ENCODE measurements around the gene EPS15. TPM values are rescaled to one million over a fixed set of nuclear protein-coding genes. Genes with fewer than 3 reads are reported as not detected.

Gene EPS15
- 76.5 and 86.1 TPM in 2 replicates for total RNA-seq (2014; rRNA removed; shearing (Covaris generic))
- polyA plus RNA-seq (2016; fragmentation: Nextera tagmentation; extraction: Ambion mirVana) = 24.9 and 31.0 TPM in 2 replicates
- long read RNA-seq, full-length matches to known transcripts = 1 of 4 reads
- long read RNA-seq, partial matches to known transcripts = 2 of 4 reads
- long read RNA-seq, other reads (novel, unspliced or antisense) = 1 of 4 reads

GRCh38 chr1:51519048-51519864 is at the start of gene EPS15:
TSS of gene EPS15 (minus strand) at chr1:51519266. CDS start at chr1:51519231, 35 bp downstream.
- H3K36me3 ChIP-seq (ENCODE audit: insufficient read depth) = no peaks in the 10 kb centered on the region
- H2AFZ ChIP-seq = 0 out of 2 replicates have a peak within 1 kb of the TSS, but pooled peaks have one; percentile 75
- peaks cover 11% of the 10 kb centered on the region for H3K4me1 ChIP-seq (ENCODE audit: insufficient read depth)
- H3K27me3 ChIP-seq (ENCODE audit: insufficient read depth) = no peaks in the 10 kb centered on the region
- H3K27ac ChIP-seq (ENCODE audit: low read depth) = peak within 1 kb of the TSS; percentile 86
- H3F3A ChIP-seq (replicated peaks; ENCODE audit: low read depth) = no peaks in the 10 kb centered on the region
- H3K9me2 ChIP-seq (ENCODE audit: insufficient read depth) = no peaks in the 10 kb centered on the region
- peaks cover 17% of the 10 kb centered on the region for H3K4me1 Mint-ChIP-seq
- H3K36me3 Mint-ChIP-seq (ENCODE audit: low read depth) = no peaks in the 10 kb centered on the region; the same call in 2 of the 3 replicates
- TF ChIP-seq CTCF (conservative IDR thresholded peaks at IDR 0.05; ENCODE audit: low read depth in 2 of 2) (no peak), ZNF114 (CRISPR knock-in tag; IDR thresholded peaks at IDR 0.05) (no peak), POLR2AphosphoS5 (IDR thresholded peaks at IDR 0.05; ENCODE audit: low read depth) (peak; percentile 69), CREB1 (CRISPR knock-in tag; IDR thresholded peaks at IDR 0.05; ENCODE audit: low read depth) (no peak)
- peak within 1 kb of the TSS; percentile 90 for H3K4me3 Mint-ChIP-seq
- peaks cover 35% of the 10 kb centered on the region for H3K79me2 ChIP-seq (replicated peaks; ENCODE audit: insufficient read depth)
- H3K27me3 Mint-ChIP-seq (ENCODE audit: insufficient read depth, low read depth, poor library complexity) = peaks cover 4% of the 10 kb centered on the region
- peak within 1 kb of the TSS; percentile 90 for H3K4me2 ChIP-seq
- peak within 1 kb of the TSS; percentile 85 for H3K4me3 ChIP-seq
- H3K27ac Mint-ChIP-seq = peak within 1 kb of the TSS; percentile 92
- H4K20me1 ChIP-seq (replicated peaks; ENCODE audit: insufficient read depth) = no peaks in the 10 kb centered on the region
- ATAC-seq (peak; percentile 79), DNase-seq (ENCODE audit: low spot score) (peak; percentile 92)
- no peaks in the 10 kb centered on the region for H3K9me3 Mint-ChIP-seq

- no peaks in the 10 kb centered on the region for H3F3A ChIP-seq (replicated peaks; ENCODE audit: low read depth)
- no peaks in the 10 kb centered on the region for H3K9me3 Mint-ChIP-seq
- H3K4me3 ChIP-seq = no peak overlapping the region
- H3K27ac ChIP-seq (ENCODE audit: low read depth) = no peak overlapping the region
- H3K4me1 ChIP-seq (ENCODE audit: insufficient read depth) = peaks cover 13% of the 10 kb centered on the region
- no peaks in the 10 kb centered on the region for H3K27me3 Mint-ChIP-seq (ENCODE audit: insufficient read depth, low read depth, poor library complexity)
- no peaks in the 10 kb centered on the region for H3K36me3 Mint-ChIP-seq (ENCODE audit: low read depth)
- no peak for ATAC-seq
- H3K9me2 ChIP-seq (ENCODE audit: insufficient read depth) = no peaks in the 10 kb centered on the region
- H3K4me3 Mint-ChIP-seq = no peak overlapping the region
- H3K27me3 ChIP-seq (ENCODE audit: insufficient read depth) = no peaks in the 10 kb centered on the region
- no peaks in the 10 kb centered on the region for H3K79me2 ChIP-seq (replicated peaks; ENCODE audit: insufficient read depth)
- H2AFZ ChIP-seq = peak overlapping the region; percentile 87; the same call in 1 of the 2 replicates
- H3K4me1 Mint-ChIP-seq = peaks cover 17% of the 10 kb centered on the region
- no peaks in the 10 kb centered on the region for H3K36me3 ChIP-seq (ENCODE audit: insufficient read depth)
- no peaks in the 10 kb centered on the region for H4K20me1 ChIP-seq (replicated peaks; ENCODE audit: insufficient read depth)
- H3K4me2 ChIP-seq = no peak overlapping the region
- DNase-seq (ENCODE audit: low spot score) = no peak
- no peak overlapping the region for H3K27ac Mint-ChIP-seq
- TF ChIP-seq CTCF (conservative IDR thresholded peaks at IDR 0.05; ENCODE audit: low read depth in 2 of 2) (no peak), ZNF114 (CRISPR knock-in tag; IDR thresholded peaks at IDR 0.05) (no peak), NANOG (IDR thresholded peaks at IDR 0.05; ENCODE audit: borderline replicate concordance) (no peak), STAT1 (IDR thresholded peaks at IDR 0.05; ENCODE audit: unreplicated experiment) (no peak), CREB1 (CRISPR knock-in tag; IDR thresholded peaks at IDR 0.05; ENCODE audit: low read depth) (no peak), ZNF331 (CRISPR knock-in tag; IDR thresholded peaks at IDR 0.05; ENCODE audit: low read depth) (no peak), POLR2AphosphoS5 (IDR thresholded peaks at IDR 0.05; ENCODE audit: low read depth) (no peak), EZH2 (IDR thresholded peaks at IDR 0.05; ENCODE audit: low read depth, unreplicated experiment) (no peak), REST (IDR thresholded peaks at IDR 0.05; ENCODE audit: unreplicated experiment) (no peak), JUNB (IDR thresholded peaks at IDR 0.05; ENCODE audit: unreplicated experiment) (no peak), ETS1 (IDR thresholded peaks at IDR 0.05) (no peak)
Measured at GRCh38 chr1:51568231-51568935, 49.3 kb upstream of the EPS15 start.
